EH (cell line): ENCODE measurements around the gene SPOCD1.
A peak's percentile ranks its signal among the peaks of the same experiment; 100 is the strongest.
"Not testable (repeated sequence)": the region's sequence is repeated elsewhere in the genome, so short reads cannot be mapped to it uniquely, and the experiment has no call there.

Experiments
- DNase-seq: peaks from one replicate; pipeline ENCODE4 v3.0.0-alpha.2; 2015; ENCODE audit warnings: low read depth

SPOCD1 gene

GRCh38 chr1:31828926-31829690, 13.3 kb upstream of the SPOCD1 start:
- no peak for DNase-seq

GRCh38 chr1:31828341-31828740, 12.5 kb upstream of the SPOCD1 start:
- no peak for DNase-seq

- no peak for DNase-seq
Observed at GRCh38 chr1:31823780-31824179, 8.0 kb upstream of the SPOCD1 start.

- no peak for DNase-seq
Observed at GRCh38 chr1:31822766-31823165, 6.9 kb upstream of the SPOCD1 start.

- not testable (repeated sequence) for DNase-seq
Observed at GRCh38 chr1:31820196-31820595, 4.4 kb upstream of the SPOCD1 start.

- no peak for DNase-seq
Observed at GRCh38 chr1:31818206-31818605, 2.4 kb upstream of the SPOCD1 start.

GRCh38 chr1:31816947-31817346, 1.1 kb upstream of the SPOCD1 start:
- not testable (repeated sequence) for DNase-seq

- not testable (repeated sequence) for DNase-seq
Observed at GRCh38 chr1:31816501-31816900, 679 bp upstream of the SPOCD1 start.

GRCh38 chr1:31815307-31815645, 546 bp downstream of the SPOCD1 start:
- no peak for DNase-seq

- DNase-seq: no peak
Observed at GRCh38 chr1:31814631-31815306, 1.1 kb downstream of the SPOCD1 start.

GRCh38 chr1:31814041-31814511, 1.7 kb downstream of the SPOCD1 start:
- DNase-seq: no peak

GRCh38 chr1:31812158-31812829, 3.5 kb downstream of the SPOCD1 start:
- DNase-seq: no peak

- peak; percentile 76 for DNase-seq
Observed at GRCh38 chr1:31811605-31812004, 4.2 kb downstream of the SPOCD1 start.

GRCh38 chr1:31809698-31810097, 6.1 kb downstream of the SPOCD1 start:
- DNase-seq: no peak

GRCh38 chr1:31807273-31808048, 8.4 kb downstream of the SPOCD1 start:
- no peak for DNase-seq

- no peak for DNase-seq
Observed at GRCh38 chr1:31805318-31805717, 10.5 kb downstream of the SPOCD1 start.

- no peak for DNase-seq
Observed at GRCh38 chr1:31804098-31804497, 11.7 kb downstream of the SPOCD1 start.

- DNase-seq: no peak
Observed at GRCh38 chr1:31803610-31804009, 12.2 kb downstream of the SPOCD1 start.

GRCh38 chr1:31802190-31803150, 13.4 kb downstream of the SPOCD1 start:
- peak; percentile 47 for DNase-seq

GRCh38 chr1:31801458-31801857, 14.4 kb downstream of the SPOCD1 start:
- no peak for DNase-seq

GRCh38 chr1:31800674-31800967, 15.2 kb downstream of the SPOCD1 start:
- no peak for DNase-seq
